ENCODE data around the gene VRK1.

VRK1 gene

DNA sequence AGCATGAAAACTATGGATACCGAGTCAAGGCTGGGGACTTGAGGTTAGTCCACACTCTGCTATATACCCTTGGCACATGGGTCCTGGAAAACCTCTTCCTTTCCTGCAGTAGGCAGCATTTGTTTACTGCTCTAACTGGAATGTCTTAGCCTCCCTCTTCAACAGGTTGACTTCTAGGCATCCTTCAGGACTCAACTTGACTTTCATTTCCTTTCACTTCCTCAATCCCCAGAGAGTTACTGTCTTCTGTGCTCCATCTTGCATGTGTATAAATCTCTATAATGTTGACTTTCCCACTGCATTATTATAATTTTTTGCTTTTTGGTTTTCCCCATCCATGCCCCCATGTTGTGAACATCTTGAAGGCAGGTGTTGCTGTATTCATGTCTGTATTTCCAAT lies 107.9 kb downstream of the VRK1 start:
- Histone ChIP-seq H3K4me3 (ENCODE audit: low read depth in 1 of 2, low read length in 2 of 2) (no peak overlapping the region), H3K4me1 (ENCODE audit: control insufficient read depth in 1 of 2, insufficient read depth in 2 of 2, low read length in 2 of 2) (no peaks in the 10 kb centered on the region), H3K27ac (ENCODE audit: low read length) (no peak overlapping the region), H3K36me3 (ENCODE audit: control insufficient read depth in 1 of 2, insufficient read depth in 2 of 2, low read length in 2 of 2) (no peaks in the 10 kb centered on the region), H3K9me3 (ENCODE audit: control insufficient read depth in 1 of 2, low read length in 2 of 2) (peaks cover 10 to 13% of the 10 kb centered on the region in 2 donors), H3K27me3 (ENCODE audit: low read depth, low read length) (no peaks in the 10 kb centered on the region)

DNA sequence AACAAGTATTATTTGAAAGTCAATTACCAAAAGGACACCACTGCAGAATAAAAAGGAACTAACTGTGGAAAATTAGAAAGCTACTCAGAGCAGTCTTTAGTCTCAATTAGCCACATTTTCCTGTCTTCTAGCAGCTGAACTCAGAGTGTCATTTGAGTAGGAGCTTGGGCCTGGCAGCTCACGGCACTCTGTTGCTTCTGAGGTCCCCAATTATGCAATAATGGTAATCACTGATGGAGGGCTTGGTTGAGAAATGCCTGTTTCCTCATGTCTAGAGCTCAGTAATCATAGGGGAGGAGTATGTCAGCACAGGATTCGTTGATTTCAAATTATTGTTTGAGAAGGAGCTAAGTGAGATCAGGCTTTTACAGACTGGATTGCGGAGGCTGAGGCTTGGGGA lies 108.6 kb downstream of the VRK1 start:
- no peak overlapping the region for H3K4me3 ChIP-seq (ENCODE audit: low read depth in 1 of 2, low read length in 2 of 2)
- H3K27me3 ChIP-seq (ENCODE audit: low read depth, low read length) = no peaks in the 10 kb centered on the region
- peaks cover 10 to 18% of the 10 kb centered on the region in 2 donors for H3K9me3 ChIP-seq (ENCODE audit: control insufficient read depth in 1 of 2, low read length in 2 of 2)
- H3K36me3 ChIP-seq (ENCODE audit: control insufficient read depth in 1 of 2, insufficient read depth in 2 of 2, low read length in 2 of 2) = no peaks in the 10 kb centered on the region
- no peak overlapping the region for H3K27ac ChIP-seq (ENCODE audit: low read length)
- no peaks in the 10 kb centered on the region for H3K4me1 ChIP-seq (ENCODE audit: control insufficient read depth in 1 of 2, insufficient read depth in 2 of 2, low read length in 2 of 2)

GRCh38 chr14:96906434-96906833 lies 109.3 kb downstream of the VRK1 start:
- no peaks in the 10 kb centered on the region for H3K36me3 ChIP-seq (ENCODE audit: control insufficient read depth in 1 of 2, insufficient read depth in 2 of 2, low read length in 2 of 2)
- no peak overlapping the region for H3K4me3 ChIP-seq (ENCODE audit: low read depth in 1 of 2, low read length in 2 of 2)
- no peaks in the 10 kb centered on the region for H3K27me3 ChIP-seq (ENCODE audit: low read depth, low read length)
- no peak overlapping the region for H3K27ac ChIP-seq (ENCODE audit: low read length)
- H3K9me3 ChIP-seq (ENCODE audit: control insufficient read depth in 1 of 2, low read length in 2 of 2) = peaks cover 10 to 18% of the 10 kb centered on the region in 2 donors
- no peaks in the 10 kb centered on the region for H3K4me1 ChIP-seq (ENCODE audit: control insufficient read depth in 1 of 2, insufficient read depth in 2 of 2, low read length in 2 of 2)

DNA sequence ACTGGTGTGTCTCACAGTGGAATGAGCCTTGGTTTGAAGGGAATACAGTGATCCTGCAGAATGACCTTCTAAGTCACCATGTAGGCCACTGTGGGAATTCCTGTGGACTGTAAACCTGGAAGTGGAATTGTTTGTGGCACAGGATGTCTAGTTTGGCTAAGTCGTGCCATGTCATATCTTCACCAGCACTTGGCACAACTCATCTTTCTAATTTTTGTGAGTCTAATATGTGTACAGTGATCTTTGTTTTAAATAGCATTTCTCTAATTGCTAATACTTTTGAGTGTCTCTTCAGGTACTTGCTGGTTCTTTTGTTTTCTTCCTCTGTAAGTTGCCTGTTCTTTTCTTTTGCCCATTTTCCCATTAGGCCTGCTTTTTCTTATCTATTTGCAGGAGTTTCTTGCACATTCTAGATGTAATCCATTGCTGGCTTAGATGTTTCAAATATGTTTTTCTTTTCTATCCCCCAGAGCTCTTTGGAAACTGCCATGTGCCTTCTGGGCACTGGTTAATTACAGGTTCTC lies 112.7 kb downstream of the VRK1 start:
- Histone ChIP-seq H3K27ac (ENCODE audit: low read length) (no peak overlapping the region), H3K36me3 (ENCODE audit: control insufficient read depth in 1 of 2, insufficient read depth in 2 of 2, low read length in 2 of 2) (no peaks in the 10 kb centered on the region), H3K4me3 (ENCODE audit: low read depth in 1 of 2, low read length in 2 of 2) (no peak overlapping the region), H3K4me1 (ENCODE audit: control insufficient read depth in 1 of 2, insufficient read depth in 2 of 2, low read length in 2 of 2) (no peaks in the 10 kb centered on the region), H3K9me3 (ENCODE audit: control insufficient read depth in 1 of 2, low read length in 2 of 2) (peaks cover 10 to 32% of the 10 kb centered on the region in 2 donors), H3K27me3 (ENCODE audit: low read depth, low read length) (no peaks in the 10 kb centered on the region)

- no peak overlapping the region for H3K4me3 ChIP-seq (ENCODE audit: low read depth in 1 of 2, low read length in 2 of 2)
- peaks cover 10 to 32% of the 10 kb centered on the region in 2 donors for H3K9me3 ChIP-seq (ENCODE audit: control insufficient read depth in 1 of 2, low read length in 2 of 2)
- no peaks in the 10 kb centered on the region for H3K4me1 ChIP-seq (ENCODE audit: control insufficient read depth in 1 of 2, insufficient read depth in 2 of 2, low read length in 2 of 2)
- no peaks in the 10 kb centered on the region for H3K36me3 ChIP-seq (ENCODE audit: control insufficient read depth in 1 of 2, insufficient read depth in 2 of 2, low read length in 2 of 2)
- no peaks in the 10 kb centered on the region for H3K27me3 ChIP-seq (ENCODE audit: low read depth, low read length)
- H3K27ac ChIP-seq (ENCODE audit: low read length) = no peak overlapping the region
These were observed 114.4 kb downstream of the VRK1 start for GRCh38 chr14:96911499-96912149.

GRCh38 chr14:96914571-96915128 lies 117.5 kb downstream of the VRK1 start:
- no peak overlapping the region for H3K27ac ChIP-seq (ENCODE audit: low read length)
- no peaks in the 10 kb centered on the region for H3K27me3 ChIP-seq (ENCODE audit: low read depth, low read length)
- peaks cover 4 to 23% of the 10 kb centered on the region in 2 donors for H3K9me3 ChIP-seq (ENCODE audit: control insufficient read depth in 1 of 2, low read length in 2 of 2)
- H3K36me3 ChIP-seq (ENCODE audit: control insufficient read depth in 1 of 2, insufficient read depth in 2 of 2, low read length in 2 of 2) = no peaks in the 10 kb centered on the region
- no peak overlapping the region for H3K4me3 ChIP-seq (ENCODE audit: low read depth in 1 of 2, low read length in 2 of 2)
- no peaks in the 10 kb centered on the region for H3K4me1 ChIP-seq (ENCODE audit: control insufficient read depth in 1 of 2, insufficient read depth in 2 of 2, low read length in 2 of 2)

- no peaks in the 10 kb centered on the region for H3K36me3 ChIP-seq (ENCODE audit: control insufficient read depth in 1 of 2, insufficient read depth in 2 of 2, low read length in 2 of 2)
- no peaks in the 10 kb centered on the region for H3K4me1 ChIP-seq (ENCODE audit: control insufficient read depth in 1 of 2, insufficient read depth in 2 of 2, low read length in 2 of 2)
- H3K4me3 ChIP-seq (ENCODE audit: low read depth in 1 of 2, low read length in 2 of 2) = no peak overlapping the region
- H3K9me3 ChIP-seq (ENCODE audit: control insufficient read depth in 1 of 2, low read length in 2 of 2) = peaks cover 0 to 15% of the 10 kb centered on the region in 2 donors
- no peaks in the 10 kb centered on the region for H3K27me3 ChIP-seq (ENCODE audit: low read depth, low read length)
- no peak overlapping the region for H3K27ac ChIP-seq (ENCODE audit: low read length)
These were observed 118.3 kb downstream of the VRK1 start for GRCh38 chr14:96915478-96915877.

DNA sequence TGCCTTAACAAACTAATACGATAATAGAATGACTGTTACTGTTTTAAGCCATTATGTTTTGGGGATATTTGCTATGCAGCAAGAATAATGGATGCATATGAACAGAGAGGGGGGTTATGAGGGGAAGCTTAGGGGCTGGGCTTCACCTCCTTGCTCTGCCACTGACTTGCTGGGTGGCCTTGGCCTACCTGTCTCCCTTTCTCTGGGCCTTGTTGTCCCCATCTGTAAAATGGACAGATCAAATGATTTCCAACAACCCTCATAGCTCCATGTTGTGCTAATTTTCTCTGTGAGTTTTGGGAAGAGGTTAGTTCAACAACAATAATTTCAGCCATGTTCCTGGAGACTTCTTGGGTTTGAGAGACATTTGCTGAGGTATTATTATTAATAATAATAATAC lies 119.6 kb downstream of the VRK1 start:
- H3K27ac ChIP-seq (ENCODE audit: low read length) = no peak overlapping the region

GRCh38 chr14:96917442-96917963 lies 120.3 kb downstream of the VRK1 start:
- Histone ChIP-seq H3K27me3 (ENCODE audit: low read depth, low read length) (no peaks in the 10 kb centered on the region), H3K4me3 (ENCODE audit: low read depth in 1 of 2, low read length in 2 of 2) (no peak overlapping the region), H3K36me3 (ENCODE audit: control insufficient read depth in 1 of 2, insufficient read depth in 2 of 2, low read length in 2 of 2) (peaks cover 0 to 2% of the 10 kb centered on the region in 2 donors), H3K27ac (ENCODE audit: low read length) (no peak overlapping the region), H3K9me3 (ENCODE audit: control insufficient read depth in 1 of 2, low read length in 2 of 2) (peaks cover 0 to 21% of the 10 kb centered on the region in 2 donors), H3K4me1 (ENCODE audit: control insufficient read depth in 1 of 2, insufficient read depth in 2 of 2, low read length in 2 of 2) (no peaks in the 10 kb centered on the region)

More for the DNA sequence above, 119.6 kb downstream of the VRK1 start:
- Histone ChIP-seq H3K27me3 (ENCODE audit: low read depth, low read length) (no peaks in the 10 kb centered on the region), H3K9me3 (ENCODE audit: control insufficient read depth in 1 of 2, low read length in 2 of 2) (peaks cover 0 to 20% of the 10 kb centered on the region in 2 donors), H3K4me1 (ENCODE audit: control insufficient read depth in 1 of 2, insufficient read depth in 2 of 2, low read length in 2 of 2) (no peaks in the 10 kb centered on the region), H3K36me3 (ENCODE audit: control insufficient read depth in 1 of 2, insufficient read depth in 2 of 2, low read length in 2 of 2) (no peaks in the 10 kb centered on the region), H3K4me3 (ENCODE audit: low read depth in 1 of 2, low read length in 2 of 2) (no peak overlapping the region)

GRCh38 chr14:96920023-96920422 lies 122.8 kb downstream of the VRK1 start:
- no peak overlapping the region for H3K27ac ChIP-seq (ENCODE audit: low read length)
- no peaks in the 10 kb centered on the region for H3K4me1 ChIP-seq (ENCODE audit: control insufficient read depth in 1 of 2, insufficient read depth in 2 of 2, low read length in 2 of 2)
- H3K4me3 ChIP-seq (ENCODE audit: low read depth in 1 of 2, low read length in 2 of 2) = no peak overlapping the region
- peaks cover 0 to 14% of the 10 kb centered on the region in 2 donors for H3K9me3 ChIP-seq (ENCODE audit: control insufficient read depth in 1 of 2, low read length in 2 of 2)
- no peaks in the 10 kb centered on the region for H3K27me3 ChIP-seq (ENCODE audit: low read depth, low read length)
- H3K36me3 ChIP-seq (ENCODE audit: control insufficient read depth in 1 of 2, insufficient read depth in 2 of 2, low read length in 2 of 2) = peaks cover 0 to 3% of the 10 kb centered on the region in 2 donors

- H3K27me3 ChIP-seq (ENCODE audit: low read depth, low read length) = no peaks in the 10 kb centered on the region
- H3K36me3 ChIP-seq (ENCODE audit: control insufficient read depth in 1 of 2, insufficient read depth in 2 of 2, low read length in 2 of 2) = peaks cover 0 to 3% of the 10 kb centered on the region in 2 donors
- no peak overlapping the region for H3K4me3 ChIP-seq (ENCODE audit: low read depth in 1 of 2, low read length in 2 of 2)
- H3K9me3 ChIP-seq (ENCODE audit: control insufficient read depth in 1 of 2, low read length in 2 of 2) = peaks cover 0 to 16% of the 10 kb centered on the region in 2 donors
- no peaks in the 10 kb centered on the region for H3K4me1 ChIP-seq (ENCODE audit: control insufficient read depth in 1 of 2, insufficient read depth in 2 of 2, low read length in 2 of 2)
- H3K27ac ChIP-seq (ENCODE audit: low read length) = no peak overlapping the region
These were observed 123.6 kb downstream of the VRK1 start for GRCh38 chr14:96920820-96921219.

Measured in muscle layer of duodenum (tissue), 2 donors.